NCI-H774 (cell line): Measurements from ENCODE around the gene C1orf74.

ENCODE experiments used
- DNase-seq: peaks from one replicate; lab custom pipeline; 2025; lab: John Stamatoyannopoulos, UW

Gene C1orf74

DNA sequence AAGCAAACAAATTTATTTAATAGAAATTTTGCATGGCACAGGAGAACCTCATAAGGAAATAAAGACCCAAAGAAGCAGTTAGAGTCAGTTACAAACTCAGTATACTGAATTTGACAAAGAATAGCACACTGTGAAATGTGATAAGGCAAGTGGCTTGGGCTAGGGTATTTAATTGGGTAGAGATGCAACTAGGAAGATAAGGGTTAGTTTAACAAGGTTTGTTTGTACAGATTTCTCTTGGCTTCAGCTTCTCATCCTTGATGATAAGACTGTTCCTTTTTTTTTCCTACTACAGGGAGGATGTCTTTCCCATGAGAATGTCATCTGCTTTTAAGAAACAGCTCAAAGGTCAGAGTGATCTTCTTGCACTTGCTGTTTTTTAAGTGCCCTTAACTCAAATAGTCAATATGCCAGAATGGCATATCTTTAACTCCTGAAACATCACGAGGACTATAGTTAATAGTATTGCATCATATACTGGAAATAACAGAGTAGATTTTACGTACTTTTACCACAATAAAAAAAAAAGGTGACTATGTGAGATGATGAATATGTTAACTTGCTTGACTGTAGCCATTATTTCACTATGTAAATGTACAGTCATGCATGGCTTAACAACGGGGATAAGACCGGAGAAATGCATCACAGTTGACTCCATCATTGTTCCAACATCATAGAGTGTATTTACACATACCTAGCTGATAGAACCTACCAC is 37.8 kb downstream of the C1orf74 start:
- DNase-seq = no peak

DNA sequence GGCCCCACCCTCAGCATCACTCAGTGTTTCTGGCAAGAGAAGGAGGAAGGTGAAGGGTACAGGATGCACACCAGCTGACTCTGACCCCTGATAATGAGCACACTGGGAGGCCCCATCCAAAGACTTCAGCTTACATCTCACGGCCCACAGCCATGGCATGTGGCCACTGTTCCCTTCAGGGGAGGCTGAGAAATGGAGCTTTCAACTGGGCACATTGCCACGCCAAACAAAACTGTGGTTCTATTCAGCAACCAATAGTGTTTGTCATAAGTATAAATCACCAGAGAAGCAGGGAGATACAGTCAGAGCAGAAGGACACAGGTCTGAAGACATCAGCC is 41.2 kb downstream of the C1orf74 start:
- DNase-seq = no peak

DNA sequence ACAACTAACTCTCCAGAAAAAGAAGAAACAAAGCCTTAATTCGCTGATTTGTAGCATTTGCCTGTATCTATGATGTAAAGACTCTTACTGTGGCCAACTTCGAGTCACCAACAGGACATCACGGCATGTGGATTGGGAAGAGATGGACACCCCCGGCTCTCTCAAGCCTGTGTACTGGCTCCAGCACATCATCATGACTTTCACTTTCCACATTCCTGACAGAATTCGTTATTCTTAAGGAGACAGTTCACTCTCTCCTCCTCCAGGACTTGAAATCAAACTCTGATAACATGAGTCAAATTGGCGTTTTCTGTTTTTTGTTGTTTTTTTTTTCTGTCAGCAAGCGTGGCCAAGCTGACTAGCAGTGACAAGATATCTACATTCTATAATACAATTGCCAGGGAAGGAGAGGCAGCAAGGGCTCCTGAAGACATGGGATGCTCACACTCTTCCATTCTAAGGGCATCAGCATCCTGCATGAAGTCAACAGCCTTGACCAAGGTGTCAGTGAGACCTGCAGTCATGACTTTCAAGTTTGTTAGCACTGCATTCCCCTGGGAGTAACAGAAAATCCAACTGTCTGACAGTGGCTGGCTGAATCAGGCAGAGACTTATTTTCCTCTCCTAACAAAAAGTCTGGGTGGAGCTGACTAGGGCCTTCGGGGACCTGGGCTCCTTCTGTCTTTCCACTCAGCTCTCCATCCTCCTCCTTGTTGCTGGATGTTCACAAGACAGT is 41.8 kb downstream of the C1orf74 start:
- DNase-seq = no peak

DNA sequence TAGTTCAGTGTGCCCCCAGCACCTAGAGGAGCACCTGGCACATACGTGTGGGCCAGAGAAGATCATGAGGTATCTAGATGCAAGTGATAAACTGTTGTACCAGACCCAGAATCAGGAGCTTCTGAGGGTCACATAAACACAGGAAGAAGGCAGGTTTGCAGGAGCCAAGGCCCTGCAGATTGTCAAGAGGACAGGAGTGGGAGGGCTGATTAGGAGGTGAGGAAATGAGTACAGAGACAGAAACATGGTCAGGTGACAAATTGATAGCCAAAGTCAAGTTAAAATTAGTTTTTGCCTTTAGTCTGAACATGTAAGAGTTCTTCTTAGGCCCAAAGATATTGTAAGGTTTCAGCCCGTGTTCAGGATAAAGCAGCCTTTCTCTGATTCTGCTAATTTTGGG is 42.5 kb downstream of the C1orf74 start:
- no peak for DNase-seq

DNA sequence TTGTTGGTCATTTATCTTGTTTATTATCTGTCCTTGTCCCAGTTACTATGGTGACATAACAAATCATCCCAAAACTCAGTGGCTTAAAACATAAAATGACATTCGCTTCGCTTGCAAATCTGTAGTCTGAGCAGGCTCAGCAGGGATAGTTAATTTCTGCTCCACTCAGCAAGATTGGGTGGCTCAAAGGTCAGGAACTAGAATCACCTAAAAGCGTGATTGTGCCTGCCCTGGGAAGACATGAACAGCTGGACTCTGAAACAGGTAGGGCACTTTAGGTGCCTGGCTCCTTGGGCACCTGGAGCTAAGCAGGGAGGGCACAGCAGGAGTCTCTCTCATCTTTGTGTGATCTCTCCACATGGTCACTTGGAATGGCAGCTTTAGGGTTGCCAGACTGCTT is 43.2 kb downstream of the C1orf74 start:
- DNase-seq = no peak

DNA sequence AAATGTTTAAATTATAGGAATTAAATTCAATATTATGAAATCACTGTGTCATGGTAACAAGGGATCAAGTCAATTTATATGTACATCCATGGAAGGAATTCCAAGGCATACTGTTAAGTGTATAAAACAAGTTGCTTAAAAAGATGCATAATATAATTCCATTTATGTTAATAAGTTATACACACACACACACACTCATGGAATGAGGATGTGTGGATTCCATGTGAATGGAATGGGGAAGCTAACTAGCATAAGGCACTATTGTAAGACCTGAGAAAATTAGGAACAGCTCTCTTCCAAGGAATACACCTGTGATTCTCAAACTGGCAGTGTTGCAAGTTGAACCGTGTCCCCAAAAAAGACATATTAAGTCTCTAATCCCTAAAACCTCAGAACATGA is 46.1 kb downstream of the C1orf74 start:
- no peak for DNase-seq

DNA sequence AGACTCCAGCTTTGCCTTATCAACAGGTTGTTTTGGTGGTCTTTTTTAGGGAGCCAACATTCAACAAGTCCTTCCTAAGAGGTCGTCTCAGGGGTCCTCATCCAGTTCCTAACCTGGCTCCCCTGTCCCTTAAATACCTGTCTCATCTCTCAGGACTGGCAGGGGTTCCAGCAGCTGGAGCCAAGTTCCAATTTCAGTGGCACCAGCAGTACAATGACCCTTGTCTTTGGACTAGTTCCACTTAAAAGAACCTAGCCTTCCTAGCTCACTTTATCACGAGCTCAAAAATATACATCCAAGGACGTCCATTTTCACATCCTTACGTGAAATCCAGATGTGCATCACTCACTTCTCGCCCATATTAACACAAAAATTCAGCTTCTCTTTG is 47.2 kb downstream of the C1orf74 start:
- DNase-seq = no peak

DNA sequence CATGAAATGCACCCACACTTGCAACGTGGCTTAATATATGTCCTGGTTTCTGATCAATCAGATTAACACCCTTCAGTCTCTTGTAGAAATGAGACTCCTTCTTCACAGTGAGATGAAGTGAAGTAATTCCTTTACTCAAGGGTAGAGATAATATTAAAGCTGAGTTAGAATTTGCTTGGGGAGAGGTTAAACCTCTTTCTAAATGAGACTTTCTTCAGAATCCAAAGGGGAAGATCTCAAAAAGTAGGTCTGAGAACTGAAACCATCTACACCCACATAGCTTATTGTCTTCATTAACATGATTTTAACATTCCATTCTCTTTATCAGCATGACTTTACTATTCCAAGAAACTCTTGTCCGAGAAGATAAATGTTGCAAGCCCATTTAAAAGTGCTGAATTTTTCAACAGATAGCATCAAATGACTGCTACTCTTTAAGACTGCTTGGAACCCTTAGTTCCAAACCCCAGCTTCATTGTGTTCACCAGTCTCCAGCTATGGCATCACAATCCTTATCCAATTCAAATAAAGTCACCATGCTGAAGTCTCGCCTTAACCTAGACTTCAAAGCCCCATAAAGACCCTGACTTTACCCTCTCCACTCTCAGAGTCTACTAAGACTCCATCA is 47.8 kb downstream of the C1orf74 start:
- no peak for DNase-seq

DNA sequence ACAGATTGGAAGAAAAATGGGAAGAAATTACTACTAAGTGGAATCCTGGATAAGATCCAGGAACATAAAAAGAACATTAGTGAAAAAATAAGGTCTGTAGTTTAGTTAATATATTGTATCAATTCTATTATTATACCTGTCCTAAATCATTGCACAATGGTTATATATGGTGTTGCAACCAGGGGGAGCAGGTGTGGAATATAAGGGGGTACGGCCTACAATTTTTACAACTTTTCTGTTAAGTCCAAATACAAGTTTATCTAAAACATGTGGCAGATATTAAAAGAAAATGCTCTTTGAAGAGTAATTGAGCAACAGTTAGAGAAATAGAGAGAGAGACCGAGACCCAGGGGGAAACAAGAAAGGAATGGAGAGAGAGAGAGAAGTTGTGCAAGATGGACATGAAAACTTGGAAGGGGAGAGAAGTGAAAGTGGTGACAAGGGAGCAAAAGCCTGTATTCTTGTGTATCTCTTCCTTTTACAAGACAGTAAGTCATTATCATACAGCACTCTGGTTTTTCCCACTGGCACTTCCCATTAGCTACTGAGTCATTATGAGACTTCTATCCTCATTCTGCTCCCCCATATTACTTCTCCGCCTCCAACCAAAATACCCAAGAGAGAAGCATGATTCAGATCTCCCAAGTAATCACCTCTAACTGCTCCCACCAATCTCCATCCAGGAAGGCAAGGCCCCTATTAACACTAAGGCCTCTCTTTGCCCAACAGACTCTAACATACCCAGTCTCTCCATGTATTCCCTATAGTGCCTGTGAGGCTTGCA is 50.8 kb downstream of the C1orf74 start:
- no peak for DNase-seq

DNA sequence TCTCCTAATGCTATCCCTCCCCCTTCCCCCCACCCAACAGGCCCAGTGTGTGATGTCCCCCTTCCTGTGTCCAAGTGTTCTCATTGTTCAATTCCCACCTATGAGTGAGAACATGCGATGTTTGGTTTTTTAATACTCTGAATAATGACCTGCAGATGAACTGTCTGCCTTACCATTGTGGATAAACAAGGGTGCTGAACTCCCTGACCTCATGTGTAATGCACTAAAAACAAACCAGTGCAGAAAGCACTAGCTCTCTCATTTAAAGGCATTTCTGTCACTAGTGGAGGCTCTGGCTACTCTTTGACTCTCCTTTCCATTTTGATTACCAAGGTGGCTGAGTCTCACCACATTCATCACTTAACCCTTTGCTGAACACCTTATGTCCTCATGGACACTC is 51.6 kb downstream of the C1orf74 start:
- DNase-seq = no peak

DNA sequence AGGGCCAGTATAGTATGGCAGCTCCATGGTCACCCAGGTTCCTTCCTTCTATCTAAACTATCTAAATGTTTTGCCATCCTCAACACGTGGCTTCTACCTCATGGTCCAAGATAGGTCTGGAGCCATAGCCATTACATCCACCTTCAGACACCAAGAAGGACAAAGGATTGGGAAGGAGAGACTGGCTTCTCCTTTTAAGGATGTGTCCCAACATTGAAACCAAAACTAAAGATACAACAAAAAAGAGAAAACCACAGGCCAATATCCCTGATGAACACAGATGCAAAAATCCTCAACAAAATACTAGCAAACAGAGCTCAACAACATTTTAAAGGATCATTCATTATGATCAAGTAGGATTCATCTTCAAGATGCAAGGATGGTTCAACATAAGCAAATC is 54.9 kb downstream of the C1orf74 start:
- DNase-seq = no peak
